Endothelial cell of umbilical vein (primary cell): ENCODE measurements around the gene TDRD10.

Source experiments
- CTCF ChIP-seq, 2 donors: IDR thresholded peaks; 1 replicate in 1 of 2; 2 replicates in 1 of 2; pipeline ENCODE4 v1.5.1; 2011; ENCODE audit warnings: low read length in 2 of 2, mild to moderate bottlenecking in 2 of 2, moderate library complexity in 2 of 2, control low read depth in 1 of 2, inconsistent platforms in 1 of 2, low read depth in 1 of 2; ENCODE audit not compliant: insufficient read depth in 1 of 2; ENCODE audit errors: extremely low read depth in 1 of 2
- EZH2 ChIP-seq: IDR thresholded peaks from 2 replicates; pipeline ENCODE4 v1.6.1; 2012; ENCODE audit warnings: borderline replicate concordance, low read depth, mild to moderate bottlenecking, moderate library complexity, low read length, inconsistent platforms; ENCODE audit not compliant: severe bottlenecking
- GATA2 ChIP-seq: IDR thresholded peaks from 2 replicates; pipeline ENCODE4 v1.7.0; 2011; ENCODE audit warnings: low read depth, mild to moderate bottlenecking, moderate library complexity, mixed read lengths, low read length; ENCODE audit not compliant: insufficient read length, insufficient read depth
- MAX ChIP-seq: IDR thresholded peaks from 2 replicates; pipeline ENCODE4 v1.6.1; 2011; ENCODE audit not compliant: insufficient read depth, insufficient read length
- MYC ChIP-seq: IDR thresholded peaks from one replicate; pipeline ENCODE4 v1.6.1; 2011; ENCODE audit warnings: mild to moderate bottlenecking, low read depth, low read length
- POLR2A ChIP-seq: IDR thresholded peaks from 2 replicates; pipeline ENCODE4 v1.6.1; 2012; ENCODE audit warnings: low read depth, mild to moderate bottlenecking, control low read depth, low read length
- POLR2AphosphoS5 ChIP-seq: IDR thresholded peaks from 2 replicates; pipeline ENCODE4 v1.6.1; 2012; ENCODE audit warnings: low read depth, mild to moderate bottlenecking, control low read depth, low read length, moderate library complexity; ENCODE audit not compliant: insufficient read depth

GRCh38 chr1:154466921-154467417, 35.0 kb upstream of the TDRD10 start:
- TF ChIP-seq CTCF (IDR thresholded peaks at IDR 0.05; ENCODE audit: extremely low read depth in 1 of 2, insufficient read depth in 1 of 2, low read depth in 1 of 2, low read length in 2 of 2): no peak
- no peak for TF ChIP-seq POLR2A
- TF ChIP-seq EZH2: no peak
- TF ChIP-seq POLR2AphosphoS5: no peak
- TF ChIP-seq MAX: no peak
- TF ChIP-seq MYC: no peak
- TF ChIP-seq GATA2: no peak
